Measurements from ENCODE around the gene MPG. TPM values are rescaled to one million over a fixed set of nuclear protein-coding genes. Genes with fewer than 3 reads are reported as not detected.
"Not testable (repeated sequence)": the region's sequence is repeated elsewhere in the genome, so short reads cannot be mapped to it uniquely, and the experiment has no call there.

The MPG gene, protein sequence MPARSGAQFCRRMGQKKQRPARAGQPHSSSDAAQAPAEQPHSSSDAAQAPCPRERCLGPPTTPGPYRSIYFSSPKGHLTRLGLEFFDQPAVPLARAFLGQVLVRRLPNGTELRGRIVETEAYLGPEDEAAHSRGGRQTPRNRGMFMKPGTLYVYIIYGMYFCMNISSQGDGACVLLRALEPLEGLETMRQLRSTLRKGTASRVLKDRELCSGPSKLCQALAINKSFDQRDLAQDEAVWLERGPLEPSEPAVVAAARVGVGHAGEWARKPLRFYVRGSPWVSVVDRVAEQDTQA
- total RNA-seq (10 to 100 TPM; 30.7 TPM), polyA plus RNA-seq (10 to 100 TPM; 58.1 to 82.6 TPM)

GRCh38 chr16:77807-78443 is at the start of gene MPG:
TSS of gene MPG (plus strand) at chr16:78225. CDS start at chr16:78310, 85 bp downstream.
- H3K4me1 Mint-ChIP-seq = peaks cover 11 to 41% (median 30%) of the 10 kb centered on the region in 4 donors

GRCh38 chr16:30627-31026 is 47.4 kb upstream of the MPG start:
- intact Hi-C loops (cut with micrococcal nuclease); H3K27me3 Mint-ChIP-seq; H3K36me3 Mint-ChIP-seq: not testable (repeated sequence)

More at GRCh38 chr16:77807-78443, at the start of gene MPG:
- POLR2A ChIA-PET (ENCODE audit: partially characterized antibody) = interaction anchor here (0.9 to 2.2 kb wide), 5 partner anchors 12 to 24 kb away, joined by 4 to 13 read pairs (median 5); partner anchors contain the start of genes POLR3K and SNRNP25
- CTCF ChIA-PET (ENCODE audit: partially characterized antibody) = interaction anchor here (1.0 to 2.1 kb wide), 6 partner anchors 12 to 284 kb away, joined by 3 to 7 read pairs (median 6); no protein-coding TSS in a partner anchor
- peaks cover 5% of the 10 kb centered on the region for H3K36me3 ChIP-seq (ENCODE audit: insufficient read depth, low read length)
- Mint-ChIP-seq H3K27me3 (peaks cover 4% of the 10 kb centered on the region in 2 donors), H3K9me3 (peaks cover 0 to 1% (median 0%) of the 10 kb centered on the region in 8 donors), H3K4me3 (peak within 1 kb of the TSS; percentile 86 to 91 (median 90)), H3K36me3 (no peaks in the 10 kb centered on the region), H3K27ac (peak within 1 kb of the TSS; percentile 68 to 91 (median 78))
- peak within 1 kb of the TSS; percentile 49 to 52 for H3K4me3 ChIP-seq (ENCODE audit: low read length in 2 of 2)
- peaks cover 26% of the 10 kb centered on the region for H3K4me1 ChIP-seq (ENCODE audit: insufficient read depth, low read length)
- DNase-seq = peak; percentile 78 to 84 (median 79)
- intact Hi-C loops (cut with micrococcal nuclease) = loop anchor here (1.0 kb wide), 1 partner anchor 25 kb away; the partner anchor contains the start of genes POLR3K and SNRNP25
- H3K27ac ChIP-seq (ENCODE audit: low read depth, low read length) = peak within 1 kb of the TSS; percentile 65
- H3K9me3 ChIP-seq (ENCODE audit: control insufficient read depth in 1 of 2, low read length in 2 of 2) = no peaks in the 10 kb centered on the region
- H3K27me3 ChIP-seq (ENCODE audit: insufficient read depth, low read length) = peaks cover 6% of the 10 kb centered on the region

GRCh38 chr16:33154-33876 is 44.7 kb upstream of the MPG start:
- H3K36me3 Mint-ChIP-seq; intact Hi-C loops (cut with micrococcal nuclease); H3K9me3 Mint-ChIP-seq; DNase-seq; H3K9me3 ChIP-seq (ENCODE audit: control insufficient read depth in 1 of 2, low read length in 2 of 2); H3K4me3 Mint-ChIP-seq; CTCF ChIA-PET (ENCODE audit: partially characterized antibody); H3K27ac ChIP-seq (ENCODE audit: low read depth, low read length); POLR2A ChIA-PET (ENCODE audit: partially characterized antibody); H3K27me3 ChIP-seq (ENCODE audit: insufficient read depth, low read length); H3K4me3 ChIP-seq (ENCODE audit: low read length in 2 of 2); H3K36me3 ChIP-seq (ENCODE audit: insufficient read depth, low read length); H3K27ac Mint-ChIP-seq; H3K27me3 Mint-ChIP-seq; H3K4me1 ChIP-seq (ENCODE audit: insufficient read depth, low read length): not testable (repeated sequence)
- H3K4me1 Mint-ChIP-seq = peaks cover 5 to 16% (median 11%) of the 10 kb centered on the region in 4 donors

More at GRCh38 chr16:30627-31026, 47.4 kb upstream of the MPG start:
- H3K9me3 ChIP-seq (ENCODE audit: control insufficient read depth in 1 of 2, low read length in 2 of 2); H3K27me3 ChIP-seq (ENCODE audit: insufficient read depth, low read length); H3K9me3 Mint-ChIP-seq; CTCF ChIA-PET (ENCODE audit: partially characterized antibody); DNase-seq; H3K4me3 ChIP-seq (ENCODE audit: low read length in 2 of 2); H3K36me3 ChIP-seq (ENCODE audit: insufficient read depth, low read length); H3K27ac ChIP-seq (ENCODE audit: low read depth, low read length); H3K4me1 ChIP-seq (ENCODE audit: insufficient read depth, low read length); H3K4me1 Mint-ChIP-seq; POLR2A ChIA-PET (ENCODE audit: partially characterized antibody); H3K4me3 Mint-ChIP-seq; H3K27ac Mint-ChIP-seq: not testable (repeated sequence)

DNA sequence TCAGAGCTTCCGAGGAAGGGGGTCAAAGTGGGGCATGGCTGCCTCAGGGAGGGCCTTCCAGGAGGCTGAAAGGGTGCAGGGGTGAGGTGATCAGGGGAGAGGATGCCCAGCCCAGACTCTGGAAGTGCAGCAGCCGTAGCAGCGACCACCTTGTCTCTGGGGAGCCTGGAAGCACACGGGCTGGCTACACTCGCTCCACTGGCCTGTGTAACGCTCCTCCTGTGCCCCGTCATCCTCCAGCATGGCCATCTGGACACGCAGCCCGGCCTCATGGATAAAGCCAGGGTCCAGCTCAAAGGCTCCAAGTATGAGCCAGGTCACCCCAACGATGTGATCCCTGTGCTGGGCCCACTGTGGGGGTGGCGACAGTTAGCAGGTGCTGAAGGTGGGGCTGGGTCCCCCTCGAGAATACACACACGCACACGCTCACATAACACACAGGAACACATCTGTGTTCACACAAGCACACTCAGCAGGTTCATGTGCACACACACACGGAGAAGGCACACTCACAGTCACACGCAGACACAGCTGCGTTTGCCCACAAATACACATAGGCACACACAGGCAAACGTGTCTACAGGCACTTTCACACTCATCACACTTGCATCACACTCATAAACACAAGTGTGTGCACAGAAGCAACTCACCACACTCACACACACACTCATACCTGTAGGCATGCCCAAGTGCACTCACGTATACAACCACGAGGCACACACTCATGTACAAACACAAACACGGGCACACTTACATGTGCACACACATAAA is 44.0 kb upstream of the MPG start:
- H3K4me3 ChIP-seq (ENCODE audit: low read length in 2 of 2) = no peak overlapping the region
- H3K27me3 ChIP-seq (ENCODE audit: insufficient read depth, low read length) = no peaks in the 10 kb centered on the region
- H3K36me3 Mint-ChIP-seq = no peaks in the 10 kb centered on the region
- ChIA-PET CTCF (ENCODE audit: partially characterized antibody) (no interaction called here), POLR2A (ENCODE audit: partially characterized antibody) (no interaction called here)
- peaks cover 11 to 23% (median 18%) of the 10 kb centered on the region in 4 donors for H3K4me1 Mint-ChIP-seq
- intact Hi-C loops (cut with micrococcal nuclease) = no loop called here
- no peak overlapping the region for H3K4me3 Mint-ChIP-seq
- no peaks in the 10 kb centered on the region for H3K9me3 Mint-ChIP-seq
- H3K9me3 ChIP-seq (ENCODE audit: control insufficient read depth in 1 of 2, low read length in 2 of 2) = no peaks in the 10 kb centered on the region
- H3K4me1 ChIP-seq (ENCODE audit: insufficient read depth, low read length) = peaks cover 10% of the 10 kb centered on the region
- H3K36me3 ChIP-seq (ENCODE audit: insufficient read depth, low read length) = no peaks in the 10 kb centered on the region
- no peaks in the 10 kb centered on the region for H3K27me3 Mint-ChIP-seq
- H3K27ac Mint-ChIP-seq = peak overlapping the region in 2 of 7 donors; percentile 43 to 77
- H3K27ac ChIP-seq (ENCODE audit: low read depth, low read length) = no peak overlapping the region
- DNase-seq = no peak

DNA sequence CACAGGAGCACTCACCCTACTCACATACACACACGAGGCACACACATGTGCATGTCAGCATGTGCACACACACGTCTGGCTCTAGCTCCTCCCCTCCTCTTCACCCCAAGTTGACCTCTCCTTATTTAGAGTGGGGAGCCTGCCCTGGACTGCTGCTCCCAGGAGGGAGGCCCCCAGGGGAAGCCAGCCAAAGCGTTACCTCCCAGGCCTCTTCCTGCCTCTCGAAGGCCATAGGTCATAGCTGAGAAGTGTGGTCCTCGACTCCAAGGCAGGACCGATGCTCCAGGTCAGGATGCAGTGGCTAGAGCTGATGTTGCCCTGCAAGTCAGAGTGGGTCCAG is 43.4 kb upstream of the MPG start:
- CTCF ChIA-PET (ENCODE audit: partially characterized antibody) = no interaction called here
- Histone ChIP-seq H3K9me3 (ENCODE audit: control insufficient read depth in 1 of 2, low read length in 2 of 2) (no peaks in the 10 kb centered on the region), H3K36me3 (ENCODE audit: insufficient read depth, low read length) (no peaks in the 10 kb centered on the region), H3K4me1 (ENCODE audit: insufficient read depth, low read length) (peaks cover 16% of the 10 kb centered on the region), H3K27ac (ENCODE audit: low read depth, low read length) (no peak overlapping the region), H3K27me3 (ENCODE audit: insufficient read depth, low read length) (no peaks in the 10 kb centered on the region), H3K4me3 (ENCODE audit: low read length in 2 of 2) (no peak overlapping the region)
- DNase-seq = no peak
- peaks cover 15 to 29% (median 22%) of the 10 kb centered on the region in 4 donors for H3K4me1 Mint-ChIP-seq
- intact Hi-C loops (cut with micrococcal nuclease) = no loop called here
- H3K36me3 Mint-ChIP-seq = no peaks in the 10 kb centered on the region
- POLR2A ChIA-PET (ENCODE audit: partially characterized antibody) = no interaction called here
- H3K27ac Mint-ChIP-seq = peak overlapping the region in 2 of 7 donors; percentile 43 to 77
- no peaks in the 10 kb centered on the region for H3K27me3 Mint-ChIP-seq
- H3K9me3 Mint-ChIP-seq = no peaks in the 10 kb centered on the region
- no peak overlapping the region for H3K4me3 Mint-ChIP-seq

DNA sequence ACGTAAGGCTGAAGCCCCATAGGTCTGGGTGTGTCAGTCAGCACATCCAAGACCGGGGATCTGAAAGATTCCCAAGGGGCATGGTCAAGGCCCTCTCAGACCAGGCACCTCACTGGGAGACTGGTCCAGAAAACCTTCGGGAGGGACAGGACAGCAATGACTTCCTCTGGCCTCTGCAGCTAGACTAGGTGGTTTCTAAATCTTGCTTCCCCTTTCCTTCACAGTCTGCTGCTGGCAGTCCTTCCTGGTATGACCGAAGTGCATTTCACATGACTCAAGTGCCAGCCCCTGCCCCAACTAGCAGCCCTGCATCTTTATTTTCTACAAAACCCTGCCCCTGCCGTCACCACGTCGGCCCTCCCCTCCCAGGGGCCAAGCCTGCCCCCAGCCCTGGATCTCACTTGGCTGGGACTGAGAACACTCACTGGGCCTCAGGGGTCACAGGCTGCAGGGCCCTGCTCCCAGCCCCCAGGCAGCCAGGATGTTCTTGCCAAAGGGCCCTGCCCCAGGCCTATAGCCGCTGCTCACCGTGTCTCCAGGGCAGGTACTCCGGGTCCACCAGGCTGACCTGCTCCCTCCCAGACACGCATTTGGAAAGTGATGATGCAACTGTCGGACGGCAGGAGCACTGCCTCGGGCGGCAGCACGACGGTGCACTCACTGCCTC is 42.9 kb upstream of the MPG start:
- Mint-ChIP-seq H3K27me3 (no peaks in the 10 kb centered on the region), H3K36me3 (no peaks in the 10 kb centered on the region), H3K4me1 (peaks cover 16 to 29% (median 24%) of the 10 kb centered on the region in 4 donors), H3K4me3 (no peak overlapping the region), H3K27ac (no peak overlapping the region), H3K9me3 (no peaks in the 10 kb centered on the region)
- DNase-seq = no peak
- Histone ChIP-seq H3K27me3 (ENCODE audit: insufficient read depth, low read length) (no peaks in the 10 kb centered on the region), H3K4me3 (ENCODE audit: low read length in 2 of 2) (no peak overlapping the region), H3K9me3 (ENCODE audit: control insufficient read depth in 1 of 2, low read length in 2 of 2) (no peaks in the 10 kb centered on the region), H3K4me1 (ENCODE audit: insufficient read depth, low read length) (peaks cover 16% of the 10 kb centered on the region), H3K36me3 (ENCODE audit: insufficient read depth, low read length) (no peaks in the 10 kb centered on the region), H3K27ac (ENCODE audit: low read depth, low read length) (no peak overlapping the region)
- intact Hi-C loops (cut with micrococcal nuclease) = no loop called here
- POLR2A ChIA-PET (ENCODE audit: partially characterized antibody) = no interaction called here
- CTCF ChIA-PET (ENCODE audit: partially characterized antibody) = no interaction called here

Measured in CD4-positive, alpha-beta memory T cell (primary cell).